Keratinocyte (primary cell): Measurements from ENCODE around the gene LRRC2. TPM values are rescaled to one million over a fixed set of nuclear protein-coding genes. Genes with fewer than 3 reads are reported as not detected.

Source experiments
- DNase-seq: peaks from one replicate; pipeline ENCODE4 v3.0.0-alpha.2; 2011; ENCODE audit warnings: low read depth, missing footprints, low spot score
- FAIRE-seq: peaks from 2 replicates; lab custom pipeline; 2011; peaks lifted over from hg19 to GRCh38; lab: Jason Lieb, UNC
- H2AFZ ChIP-seq: 2 replicates; pipeline ENCODE4 v1.6.0; 2012; ENCODE audit warnings: low read length, control low read depth, inconsistent platforms; ENCODE audit not compliant: control insufficient read depth
- H3K27ac ChIP-seq: 2 replicates; pipeline ENCODE4 v1.5.1; 2011; ENCODE audit warnings: low read length; ENCODE audit not compliant: control insufficient read depth, insufficient read depth
- H3K27me3 ChIP-seq: 3 replicates; pipeline ENCODE4 v1.6.0; 2011; ENCODE audit warnings: low read length; ENCODE audit not compliant: control insufficient read depth, insufficient read depth; ENCODE audit errors: extremely low read depth
- H3K36me3 ChIP-seq, 2 experiments: 2 replicates in 1 of 2; 3 replicates in 1 of 2; pipeline ENCODE4 v1.5.1; 2011; ENCODE audit warnings: low read length in 2 of 2, mild to moderate bottlenecking in 1 of 2; ENCODE audit not compliant: control insufficient read depth in 2 of 2, insufficient read depth in 2 of 2; ENCODE audit errors: extremely low read depth in 1 of 2
- H3K4me1 ChIP-seq: 3 replicates; pipeline ENCODE4 v1.5.1; 2011; ENCODE audit warnings: low read length; ENCODE audit not compliant: control insufficient read depth, insufficient read depth; ENCODE audit errors: extremely low read depth
- H3K4me2 ChIP-seq: 3 replicates; pipeline ENCODE4 v1.6.0; 2011; ENCODE audit warnings: low read depth, low read length; ENCODE audit not compliant: control insufficient read depth, insufficient read depth; ENCODE audit errors: extremely low read depth
- H3K4me3 ChIP-seq, 3 experiments: fragments of 200-600 bp in 1 of 3; sonication (generic) in 1 of 3; 2 replicates in 2 of 3; 3 replicates in 1 of 3; pipeline ENCODE4 v1.5.1; 2011 to 2016; ENCODE audit warnings: low read length in 3 of 3, mild to moderate bottlenecking in 3 of 3, control low read depth in 2 of 3, inconsistent platforms in 1 of 3, low read depth in 1 of 3, mixed read lengths in 1 of 3, mixed run types in 1 of 3, moderate library complexity in 1 of 3; ENCODE audit not compliant: control insufficient read depth in 2 of 3, insufficient read depth in 2 of 3; ENCODE audit errors: extremely low read depth in 1 of 3
- H3K79me2 ChIP-seq: 2 replicates; pipeline ENCODE4 v1.6.0; 2012; ENCODE audit warnings: low read length; ENCODE audit not compliant: control insufficient read depth, insufficient read depth
- H3K9ac ChIP-seq: 3 replicates; pipeline ENCODE4 v1.6.0; 2011; ENCODE audit warnings: low read length; ENCODE audit not compliant: control insufficient read depth, insufficient read depth; ENCODE audit errors: extremely low read depth
- H3K9me1 ChIP-seq: 3 replicates; pipeline ENCODE4 v1.6.0; 2011; ENCODE audit warnings: low read length; ENCODE audit not compliant: control insufficient read depth, insufficient read depth; ENCODE audit errors: extremely low read depth
- H3K9me3 ChIP-seq: 2 replicates; pipeline ENCODE4 v1.5.1; 2012; ENCODE audit warnings: low read depth, low read length; ENCODE audit not compliant: control insufficient read depth
- H4K20me1 ChIP-seq: 3 replicates; pipeline ENCODE4 v1.6.0; 2011; ENCODE audit warnings: low read length; ENCODE audit not compliant: control insufficient read depth, insufficient read depth; ENCODE audit errors: extremely low read depth
- EZH2 ChIP-seq: IDR thresholded peaks from one replicate; pipeline ENCODE4 v1.6.1; 2012; ENCODE audit warnings: inconsistent platforms, mild to moderate bottlenecking, low read length, moderate library complexity
- dilution Hi-C: fragments of 300-500 bp; cut with MboI; formaldehyde crosslinking; loops from one replicate; pipeline ENCODE4 v1.7.0; 2020; ENCODE audit warnings: low sequenced_read_pairs; ENCODE audit not compliant: extremely low pct_ligation_motif_present
- polyA plus RNA-seq, 5 experiments: library from polyadenylated mRNA; depleted of rRNA in 3 of 5; stranded (reverse) in 3 of 5; stranded (forward) in 1 of 5; unstranded in 1 of 5; fragments of >200 nt; gene quantifications; 1 replicate in 1 of 5; 2 replicates in 3 of 5; 3 replicates in 1 of 5; pipeline versions ENCODE4 v1.2.1 to v1.2.3, GENCODE V29; 2011 to 2012; ENCODE audit warnings: missing spikeins in 2 of 5, low read depth in 1 of 5, low replicate concordance in 1 of 5
- TF ChIP-seq, protein P1 (sequence below), 3 experiments: IDR thresholded peaks in 1 of 3; conservative IDR thresholded peaks in 1 of 3; optimal IDR thresholded peaks in 1 of 3; 2 replicates in 2 of 3; 3 replicates in 1 of 3; pipeline versions ENCODE3 to v1.5.1; 2011; ENCODE audit warnings: low read length in 3 of 3, mild to moderate bottlenecking in 3 of 3, moderate library complexity in 2 of 3, control low read depth in 1 of 3, inconsistent platforms in 1 of 3; ENCODE audit not compliant: insufficient read depth in 2 of 3; ENCODE audit errors: extremely low read depth in 1 of 3

The LRRC2 gene
- polyA plus RNA-seq, 1 donor (not counting 4 experiments of a cell fraction or from before 2014, with no cell fraction given) = 0.51 TPM

DNA sequence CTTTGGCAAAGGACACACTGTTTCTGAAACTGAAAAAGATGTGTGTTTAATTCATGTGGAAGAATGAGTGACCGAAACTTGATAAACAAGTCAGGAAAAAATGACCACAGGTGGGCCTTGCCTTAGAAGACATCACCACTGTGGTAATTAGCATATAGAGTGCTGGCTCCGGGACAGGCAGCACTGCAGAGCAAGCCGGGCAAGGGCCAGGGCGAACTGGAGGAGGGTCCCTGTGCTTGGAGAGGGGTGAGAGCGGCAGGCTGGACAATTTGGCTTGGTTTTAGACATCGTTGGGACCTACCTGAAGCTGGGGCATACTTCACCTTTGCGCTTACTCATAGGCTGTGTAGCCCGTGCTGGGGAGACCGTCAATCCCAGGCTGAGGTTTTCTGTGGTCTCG, 60.1 kb downstream of the LRRC2 start:
- Histone ChIP-seq H3K4me2 (no peak overlapping the region), H3K4me1 (peaks cover 2% of the 10 kb centered on the region), H3K9me3 (no peaks in the 10 kb centered on the region), H3K9me1 (no peaks in the 10 kb centered on the region), H2AFZ (no peak overlapping the region), H4K20me1 (no peaks in the 10 kb centered on the region), H3K36me3 (no peaks in the 10 kb centered on the region), H3K27ac (no peak overlapping the region), H3K9ac (no peak overlapping the region), H3K4me3 (no peak overlapping the region), H3K79me2 (no peaks in the 10 kb centered on the region), H3K27me3 (no peaks in the 10 kb centered on the region)
- no peak for TF ChIP-seq EZH2
- TF ChIP-seq, protein P1, sequence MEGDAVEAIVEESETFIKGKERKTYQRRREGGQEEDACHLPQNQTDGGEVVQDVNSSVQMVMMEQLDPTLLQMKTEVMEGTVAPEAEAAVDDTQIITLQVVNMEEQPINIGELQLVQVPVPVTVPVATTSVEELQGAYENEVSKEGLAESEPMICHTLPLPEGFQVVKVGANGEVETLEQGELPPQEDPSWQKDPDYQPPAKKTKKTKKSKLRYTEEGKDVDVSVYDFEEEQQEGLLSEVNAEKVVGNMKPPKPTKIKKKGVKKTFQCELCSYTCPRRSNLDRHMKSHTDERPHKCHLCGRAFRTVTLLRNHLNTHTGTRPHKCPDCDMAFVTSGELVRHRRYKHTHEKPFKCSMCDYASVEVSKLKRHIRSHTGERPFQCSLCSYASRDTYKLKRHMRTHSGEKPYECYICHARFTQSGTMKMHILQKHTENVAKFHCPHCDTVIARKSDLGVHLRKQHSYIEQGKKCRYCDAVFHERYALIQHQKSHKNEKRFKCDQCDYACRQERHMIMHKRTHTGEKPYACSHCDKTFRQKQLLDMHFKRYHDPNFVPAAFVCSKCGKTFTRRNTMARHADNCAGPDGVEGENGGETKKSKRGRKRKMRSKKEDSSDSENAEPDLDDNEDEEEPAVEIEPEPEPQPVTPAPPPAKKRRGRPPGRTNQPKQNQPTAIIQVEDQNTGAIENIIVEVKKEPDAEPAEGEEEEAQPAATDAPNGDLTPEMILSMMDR (optimal IDR thresholded peaks at IDR 0.05 in 1 of 3, IDR thresholded peaks at IDR 0.05 in 1 of 3, conservative IDR thresholded peaks at IDR 0.05 in 1 of 3; ENCODE audit: extremely low read depth in 1 of 3, insufficient read depth in 2 of 3, low read length in 3 of 3) = no peak
- dilution Hi-C loops = no loop called here
- no peak for FAIRE-seq
- no peak for DNase-seq

- H3K9me3 ChIP-seq = no peaks in the 10 kb centered on the region
- dilution Hi-C loops = no loop called here
- H2AFZ ChIP-seq = no peak overlapping the region
- H3K4me1 ChIP-seq = peaks cover 7% of the 10 kb centered on the region
- no peaks in the 10 kb centered on the region for H4K20me1 ChIP-seq
- TF ChIP-seq, protein P1 (optimal IDR thresholded peaks at IDR 0.05 in 1 of 3, IDR thresholded peaks at IDR 0.05 in 1 of 3, conservative IDR thresholded peaks at IDR 0.05 in 1 of 3; ENCODE audit: extremely low read depth in 1 of 3, insufficient read depth in 2 of 3, low read length in 3 of 3) = no peak
- TF ChIP-seq EZH2 = no peak
- no peak overlapping the region for H3K27ac ChIP-seq
- no peaks in the 10 kb centered on the region for H3K27me3 ChIP-seq
- no peaks in the 10 kb centered on the region for H3K9me1 ChIP-seq
- no peaks in the 10 kb centered on the region for H3K79me2 ChIP-seq
- no peaks in the 10 kb centered on the region for H3K36me3 ChIP-seq
- FAIRE-seq = no peak
- no peak overlapping the region for H3K9ac ChIP-seq
- H3K4me3 ChIP-seq = no peak overlapping the region
- no peak for DNase-seq
- H3K4me2 ChIP-seq = no peak overlapping the region
Measured at GRCh38 chr3:46504789-46505188, 61.3 kb downstream of the LRRC2 start.
